Upper lobe of left lung (tissue), 4 donors: ENCODE data around the gene SPATA33.

Experiments used
- EP300 ChIP-seq, 4 donors: sonication (generic); formaldehyde crosslinking; IDR thresholded peaks; one replicate each; pipeline ENCODE4 v1.5.1; 2017; ENCODE audit warnings: antibody characterized with exemption in 4 of 4, control low read depth in 2 of 4
- POLR2A ChIP-seq, 4 donors: fragments of 450-650 bp; IDR thresholded peaks; one replicate each; pipeline ENCODE4 v1.5.1; 2016 to 2017; ENCODE audit warnings: antibody characterized with exemption in 4 of 4, mild to moderate bottlenecking in 2 of 4
- POLR2AphosphoS5 ChIP-seq, 2 donors: sonication (generic); formaldehyde crosslinking; IDR thresholded peaks; one replicate each; pipeline ENCODE4 v1.5.1; 2017; ENCODE audit warnings: antibody characterized with exemption in 2 of 2
- TF ChIP-seq, protein P1 (sequence below), 6 experiments: fragments of 450-650 bp in 4 of 6; fragments of 200-600 bp in 2 of 6; sonication (generic) in 2 of 6; IDR thresholded peaks; one replicate each; pipeline ENCODE4 v1.5.1; 2016 to 2019; ENCODE audit warnings: antibody characterized with exemption in 6 of 6

DNA sequence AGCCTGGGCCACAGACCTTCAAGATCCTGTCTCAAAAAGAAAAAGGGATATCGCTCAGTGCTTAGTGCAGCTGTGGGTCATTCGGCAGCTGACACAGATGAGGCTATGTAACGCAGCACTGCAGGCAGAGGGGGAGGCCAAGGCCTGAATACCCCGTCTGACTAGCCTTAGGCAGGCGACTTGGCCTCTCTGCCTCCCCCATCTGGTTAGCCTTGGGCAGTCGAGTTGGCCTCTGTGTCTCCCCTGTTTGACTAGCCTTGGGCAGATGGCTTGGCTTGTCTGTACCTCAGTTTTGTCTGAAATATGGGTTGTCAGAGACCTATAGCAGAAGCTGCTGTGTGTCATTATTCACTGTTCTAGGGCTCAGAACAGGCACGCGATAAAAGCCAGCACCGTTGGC lies 10.0 kb downstream of the SPATA33 start:
- TF ChIP-seq, protein P1, sequence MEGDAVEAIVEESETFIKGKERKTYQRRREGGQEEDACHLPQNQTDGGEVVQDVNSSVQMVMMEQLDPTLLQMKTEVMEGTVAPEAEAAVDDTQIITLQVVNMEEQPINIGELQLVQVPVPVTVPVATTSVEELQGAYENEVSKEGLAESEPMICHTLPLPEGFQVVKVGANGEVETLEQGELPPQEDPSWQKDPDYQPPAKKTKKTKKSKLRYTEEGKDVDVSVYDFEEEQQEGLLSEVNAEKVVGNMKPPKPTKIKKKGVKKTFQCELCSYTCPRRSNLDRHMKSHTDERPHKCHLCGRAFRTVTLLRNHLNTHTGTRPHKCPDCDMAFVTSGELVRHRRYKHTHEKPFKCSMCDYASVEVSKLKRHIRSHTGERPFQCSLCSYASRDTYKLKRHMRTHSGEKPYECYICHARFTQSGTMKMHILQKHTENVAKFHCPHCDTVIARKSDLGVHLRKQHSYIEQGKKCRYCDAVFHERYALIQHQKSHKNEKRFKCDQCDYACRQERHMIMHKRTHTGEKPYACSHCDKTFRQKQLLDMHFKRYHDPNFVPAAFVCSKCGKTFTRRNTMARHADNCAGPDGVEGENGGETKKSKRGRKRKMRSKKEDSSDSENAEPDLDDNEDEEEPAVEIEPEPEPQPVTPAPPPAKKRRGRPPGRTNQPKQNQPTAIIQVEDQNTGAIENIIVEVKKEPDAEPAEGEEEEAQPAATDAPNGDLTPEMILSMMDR (IDR thresholded peaks at IDR 0.05), result no peak
- TF ChIP-seq POLR2A (IDR thresholded peaks at IDR 0.05), result no peak
- TF ChIP-seq EP300 (IDR thresholded peaks at IDR 0.05), result no peak
- no peak for TF ChIP-seq POLR2AphosphoS5 (IDR thresholded peaks at IDR 0.05)
